ENCODE data around the gene ITM2C. TPM values are rescaled to one million over a fixed set of nuclear protein-coding genes. Genes with fewer than 3 reads are reported as not detected.

The ITM2C gene
- total and polyA plus RNA-seq, 2 of the 13 experiments (the other 11 are each of a cell fraction or from before 2014, with no cell fraction given), result 70.5 to 270 TPM

- WGBS (ENCODE audit: low lambda C conversion rate), result 17% methylated on average over 6 of the region's 6 CpGs
- BruUV-seq (replicated peaks), result no TSS peak
- ChIA-PET CTCF (ENCODE audit: low intra/inter-chr PET ratio, low total read pairs) (no interaction called here), POLR2A (no interaction called here)
- intact Hi-C loops (cut with micrococcal nuclease; ENCODE audit: unreplicated experiment), result no loop called here
- DNase-seq (ENCODE audit: low spot score), result no peak
- Histone ChIP-seq H3K79me2 (ENCODE audit: insufficient read depth, low read length) (no peaks in the 10 kb centered on the region), H3K4me1 (ENCODE audit: insufficient read depth, low read length) (no peaks in the 10 kb centered on the region), H2AFZ (ENCODE audit: low read length) (no peak overlapping the region), H3K27ac (ENCODE audit: extremely low read length, insufficient read depth, low read length) (no peak overlapping the region), H3K9ac (ENCODE audit: insufficient read depth, low read depth, low read length) (no peak overlapping the region), H4K20me1 (ENCODE audit: insufficient read depth, low read length) (no peaks in the 10 kb centered on the region), H3K4me2 (ENCODE audit: low read depth, low read length) (no peak overlapping the region), H3K27me3 (ENCODE audit: control insufficient read depth in 1 of 2, insufficient read depth in 2 of 2, low read length in 2 of 2) (peaks cover 0 to 45% of the 10 kb centered on the region in 2 experiments; a peak in 3 of 5 replicates), H3K9me3 (ENCODE audit: low read length) (peaks cover 12% of the 10 kb centered on the region; the same call in 1 of the 2 replicates), H3K4me3 (replicated peaks in 1 of 3; ENCODE audit: insufficient read depth in 1 of 3, low read depth in 2 of 3, low read length in 3 of 3) (no peak overlapping the region), H3K36me3 (replicated peaks in 1 of 2; ENCODE audit: control insufficient read depth in 1 of 2, insufficient read depth in 2 of 2, low read length in 2 of 2) (no peaks in the 10 kb centered on the region)
- FAIRE-seq, result no peak
- TF ChIP-seq ZNF563 (CRISPR knock-in tag; IDR thresholded peaks at IDR 0.05) (no peak), CREB1 (IDR thresholded peaks at IDR 0.05) (peak; percentile 78), CREB1 (CRISPR knock-in tag; IDR thresholded peaks at IDR 0.05) (no peak), ATF7 (IDR thresholded peaks at IDR 0.05) (peak; percentile 59), ATF7 (CRISPR knock-in tag; IDR thresholded peaks at IDR 0.05) (no peak), MNT (IDR thresholded peaks at IDR 0.05) (peak; percentile 33; the same call in 1 of the 2 replicates), ATF4 (CRISPR knock-in tag; IDR thresholded peaks at IDR 0.05) (no peak)
- no peak; the same call in 2 of the 3 replicates for ATAC-seq
- in situ Hi-C loops (cut with HindIII; ENCODE audit: extremely low pct_ligation_motif_present, low pct_unique_long_range_greater_than_20kb), result no loop called here
Measured at GRCh38 chr2:230842473-230842872, 22.3 kb upstream of the ITM2C start.
